Mucosa of descending colon (tissue), 3 donors: ENCODE data around the gene EFHD1. TPM values are rescaled to one million over a fixed set of nuclear protein-coding genes. Genes with fewer than 3 reads are reported as not detected.
"Not testable (repeated sequence)": the region's sequence is repeated elsewhere in the genome, so short reads cannot be mapped to it uniquely, and the experiment has no call there.

Experiments used
- ATAC-seq: fragments of 200-7000 bp; cut with Tn5 transposase; one replicate; pipeline ENCODE4 v1.9.1; 2020; ENCODE audit warnings: mild to moderate bottlenecking, moderate library complexity
- DNase-seq, 3 donors: peaks; one replicate each; pipeline ENCODE4 v3.0.0-alpha.2; 2020
- H3K36me3 ChIP-seq: fragments of 200-600 bp; one replicate; pipeline ENCODE4 v1.8.0; 2021; ENCODE audit warnings: low read depth, mild to moderate bottlenecking
- H3K4me1 ChIP-seq: fragments of 200-600 bp; one replicate; pipeline ENCODE4 v1.8.0; 2021; ENCODE audit warnings: low read depth, mild to moderate bottlenecking
- H3K4me3 ChIP-seq: fragments of 200-600 bp; one replicate; pipeline ENCODE4 v1.8.0; 2021; ENCODE audit warnings: mild to moderate bottlenecking
- H3K9me3 ChIP-seq: fragments of 200-600 bp; one replicate; pipeline ENCODE4 v1.8.0; 2021; ENCODE audit warnings: mild to moderate bottlenecking
- intact Hi-C, 2 donors: fragments of 100-400 bp; cut with DNase I in 1 of 2; cut with micrococcal nuclease in 1 of 2; formaldehyde crosslinking; loops; one replicate each; pipeline versions ENCODE4 v1.11.0 to v1.11.1; 2022; cut with DNase I, micrococcal nuclease
- total RNA-seq, 3 donors: library from RNA; stranded (reverse); fragmentation: NEBNext Ultra II Directional in 2 of 3; extraction: Animal tissue kit (Norgen Biotek cat#: 25700) in 2 of 3; gene quantifications; one replicate each; pipeline versions ENCODE4 v1.2.1 to v1.2.4, GENCODE V29; 2021 to 2023
- TF ChIP-seq, protein P1 (sequence below): fragments of 200-600 bp; IDR thresholded peaks from one replicate; pipeline ENCODE4 v1.8.0; 2022; ENCODE audit warnings: antibody characterized with exemption, mild to moderate bottlenecking
- donor health status: DM: no; HTN: no; CAD: no; lungs with moderate emphysema.
- donor health status: DM: no; HTN: no; CAD: no.
- donor health status: DM: no; HTN: yes; CAD: no.

The EFHD1 gene
- total RNA-seq, 3 donors from 2014 or later: 2.2 to 4.8 (median 4.6) TPM

- intact Hi-C loops: no loop called here
- TF ChIP-seq, protein P1, sequence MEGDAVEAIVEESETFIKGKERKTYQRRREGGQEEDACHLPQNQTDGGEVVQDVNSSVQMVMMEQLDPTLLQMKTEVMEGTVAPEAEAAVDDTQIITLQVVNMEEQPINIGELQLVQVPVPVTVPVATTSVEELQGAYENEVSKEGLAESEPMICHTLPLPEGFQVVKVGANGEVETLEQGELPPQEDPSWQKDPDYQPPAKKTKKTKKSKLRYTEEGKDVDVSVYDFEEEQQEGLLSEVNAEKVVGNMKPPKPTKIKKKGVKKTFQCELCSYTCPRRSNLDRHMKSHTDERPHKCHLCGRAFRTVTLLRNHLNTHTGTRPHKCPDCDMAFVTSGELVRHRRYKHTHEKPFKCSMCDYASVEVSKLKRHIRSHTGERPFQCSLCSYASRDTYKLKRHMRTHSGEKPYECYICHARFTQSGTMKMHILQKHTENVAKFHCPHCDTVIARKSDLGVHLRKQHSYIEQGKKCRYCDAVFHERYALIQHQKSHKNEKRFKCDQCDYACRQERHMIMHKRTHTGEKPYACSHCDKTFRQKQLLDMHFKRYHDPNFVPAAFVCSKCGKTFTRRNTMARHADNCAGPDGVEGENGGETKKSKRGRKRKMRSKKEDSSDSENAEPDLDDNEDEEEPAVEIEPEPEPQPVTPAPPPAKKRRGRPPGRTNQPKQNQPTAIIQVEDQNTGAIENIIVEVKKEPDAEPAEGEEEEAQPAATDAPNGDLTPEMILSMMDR: no peak
- Histone ChIP-seq H3K4me1 (no peaks in the 10 kb centered on the region), H3K4me3 (no peak overlapping the region), H3K9me3 (no peaks in the 10 kb centered on the region), H3K36me3 (no peaks in the 10 kb centered on the region)
- ATAC-seq: no peak
- DNase-seq: no peak
Measured at GRCh38 chr2:232688201-232688600, 54.8 kb downstream of the EFHD1 start.

DNA sequence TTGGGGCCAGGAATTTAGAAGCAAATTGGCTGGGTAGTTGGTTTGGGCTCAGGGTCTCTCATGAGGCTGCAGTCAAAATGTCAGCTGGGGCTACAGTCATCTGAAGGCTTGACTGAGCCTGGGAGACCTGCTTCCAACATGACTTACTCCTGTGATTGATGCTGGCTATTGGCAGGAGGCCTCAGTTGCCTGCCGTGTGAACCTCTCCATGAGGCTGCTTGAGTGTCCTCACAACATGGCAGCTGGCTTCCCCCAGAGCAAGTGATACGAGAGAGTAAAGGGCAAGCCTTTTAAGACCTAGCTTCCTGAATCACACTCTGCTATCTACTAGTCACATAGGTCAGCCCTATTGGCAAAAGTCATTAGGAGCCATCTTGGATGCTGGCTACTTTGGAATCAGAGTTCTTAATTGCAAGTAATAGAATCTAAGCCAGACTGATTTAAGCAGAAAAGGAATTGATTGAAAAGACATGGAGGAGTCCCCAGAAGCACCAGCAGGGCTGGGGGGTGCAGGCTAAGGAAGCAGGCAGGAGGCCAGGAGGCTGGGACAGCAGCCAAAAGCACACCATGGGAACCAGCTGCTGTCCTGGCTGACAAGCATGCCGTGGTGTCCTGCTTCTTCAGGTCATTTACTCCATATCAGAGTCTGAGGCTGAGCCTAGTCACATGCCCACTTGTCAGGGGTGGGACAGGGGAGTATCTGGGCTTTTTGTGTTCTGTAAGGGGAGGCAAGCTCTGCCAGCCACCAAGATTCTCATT lies 55.9 kb downstream of the EFHD1 start:
- peak in 2 of 3 donors; percentile 31 to 49 for DNase-seq
- Histone ChIP-seq H3K4me3 (no peak overlapping the region), H3K36me3 (no peaks in the 10 kb centered on the region), H3K9me3 (no peaks in the 10 kb centered on the region), H3K4me1 (no peaks in the 10 kb centered on the region)
- ATAC-seq: peak; percentile 57
- intact Hi-C loops: no loop called here
- TF ChIP-seq, protein P1: no peak

DNA sequence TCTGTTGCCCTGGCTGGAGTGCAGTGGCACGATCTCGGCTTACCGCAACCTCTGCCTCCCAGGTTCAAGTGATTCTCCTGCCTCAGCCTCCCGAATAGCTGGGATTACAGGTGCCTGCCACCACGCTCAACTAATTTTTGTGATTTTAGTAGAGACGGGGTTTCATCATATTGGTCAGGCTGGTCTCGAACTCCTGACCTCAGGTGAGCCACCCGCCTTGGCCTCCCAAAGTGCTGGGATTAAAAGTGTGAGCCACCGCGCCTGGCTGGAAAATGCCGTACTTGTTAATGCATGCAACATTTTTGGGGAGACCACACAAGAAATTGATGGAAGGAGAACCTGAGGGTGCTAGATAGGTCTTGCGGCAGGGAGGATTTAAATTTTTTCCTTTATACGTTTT lies 57.7 kb downstream of the EFHD1 start:
- intact Hi-C loops, DNase-seq, H3K4me3 ChIP-seq, H3K4me1 ChIP-seq, H3K36me3 ChIP-seq, ATAC-seq, H3K9me3 ChIP-seq: not testable (repeated sequence)

DNA sequence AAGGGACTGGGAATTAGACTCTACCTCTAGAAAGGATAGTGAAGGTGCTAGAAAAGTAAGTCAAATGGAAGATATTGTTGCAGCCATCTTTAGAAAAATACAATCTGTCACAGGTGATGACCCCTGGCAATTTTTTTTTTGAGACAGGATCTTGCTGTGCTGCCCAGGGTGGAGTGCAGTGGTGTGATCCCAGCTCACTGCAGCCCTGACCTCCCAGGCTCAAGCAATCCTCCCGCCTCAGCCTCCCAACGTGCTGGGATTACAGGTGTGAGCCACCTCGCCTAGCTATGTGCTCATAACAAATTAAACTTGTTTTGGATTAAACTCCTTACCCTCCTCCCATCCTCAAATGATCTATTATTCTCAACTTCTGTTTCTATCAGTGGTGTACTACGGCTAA lies 59.9 kb downstream of the EFHD1 start:
- ATAC-seq: no peak
- Histone ChIP-seq H3K36me3 (no peaks in the 10 kb centered on the region), H3K4me3 (no peak overlapping the region), H3K4me1 (peaks cover 4% of the 10 kb centered on the region), H3K9me3 (no peaks in the 10 kb centered on the region)
- DNase-seq: no peak
- TF ChIP-seq, protein P1: no peak
- intact Hi-C loops: no loop called here

DNA sequence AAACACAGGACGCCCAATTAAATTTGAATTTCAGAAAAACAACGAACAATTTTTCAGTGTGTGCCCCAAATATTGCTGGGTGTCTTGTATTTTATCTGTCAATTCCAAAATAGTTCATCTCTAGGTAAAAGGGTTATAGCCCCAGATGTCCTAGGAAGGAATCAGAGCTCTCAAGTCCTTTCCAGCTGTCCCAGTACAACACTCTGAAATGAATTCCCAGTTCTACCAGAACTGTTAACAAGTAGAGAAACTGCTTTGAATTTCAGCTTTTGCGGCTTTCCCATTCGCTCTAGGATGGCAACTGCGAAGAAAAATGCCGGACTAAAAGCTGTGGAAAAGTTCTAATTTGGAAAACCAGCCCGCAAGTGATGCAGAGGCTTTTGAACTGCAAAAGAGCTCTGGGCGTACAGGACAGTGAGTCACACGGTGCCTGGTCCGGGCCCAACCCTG lies 63.2 kb downstream of the EFHD1 start:
- TF ChIP-seq, protein P1: no peak
- H3K9me3 ChIP-seq: no peaks in the 10 kb centered on the region
- H3K4me1 ChIP-seq: peaks cover 30% of the 10 kb centered on the region
- intact Hi-C loops: no loop called here
- ATAC-seq (no peak), DNase-seq (no peak)
- no peaks in the 10 kb centered on the region for H3K36me3 ChIP-seq
- H3K4me3 ChIP-seq: peak overlapping the region; percentile 91

GRCh38 chr2:232697059-232697806 lies 63.8 kb downstream of the EFHD1 start, which contains the start of gene GIGYF2:
Gene GIGYF2, plus strand, starts transcription at chr2:232697331. Its CDS starts 37,867 bp downstream, at chr2:232735198.
- TF ChIP-seq, protein P1: no peak
- H3K9me3 ChIP-seq: no peaks in the 10 kb centered on the region
- H3K4me1 ChIP-seq: peaks cover 30% of the 10 kb centered on the region
- intact Hi-C loops: no loop called here
- ATAC-seq: peak; percentile 96
- DNase-seq: peak; percentile 97 to 98 (median 98)
- peak within 1 kb of the TSS; percentile 91 for H3K4me3 ChIP-seq
- H3K36me3 ChIP-seq: no peaks in the 10 kb centered on the region
